B cell (primary cell): Measurements from ENCODE around the gene TPBGL.

Source experiments
- CTCF ChIP-seq: fragments of 200-600 bp; IDR thresholded peaks from one replicate; pipeline ENCODE4 v1.8.0; 2022; ENCODE audit warnings: antibody characterized with exemption, mild to moderate bottlenecking
- EZH2 ChIP-seq: IDR thresholded peaks from 2 replicates; pipeline ENCODE4 v1.6.1; 2012; ENCODE audit warnings: borderline replicate concordance, low read depth, mild to moderate bottlenecking, moderate library complexity, low read length; ENCODE audit not compliant: insufficient read depth, poor library complexity, severe bottlenecking

GRCh38 chr11:75195167-75195962 lies 45.2 kb upstream of the TPBGL start:
- TF ChIP-seq CTCF, result no peak
- no peak for TF ChIP-seq EZH2
